Gastroesophageal sphincter (tissue), 4 donors: ENCODE data around the gene BTBD2. TPM values are rescaled to one million over a fixed set of nuclear protein-coding genes. Genes with fewer than 3 reads are reported as not detected.
A peak's percentile ranks its signal among the peaks of the same experiment; 100 is the strongest.
"Not testable (repeated sequence)": the region's sequence is repeated elsewhere in the genome, so short reads cannot be mapped to it uniquely, and the experiment has no call there.

Source experiments
- ATAC-seq: fragments of 150-250 bp; one replicate; pipeline ENCODE4 v1.9.1; 2016; ENCODE audit warnings: mild to moderate bottlenecking, moderate library complexity
- H3K27ac ChIP-seq, 4 donors: fragments of 200-600 bp; sonication (generic) in 3 of 4; 1 replicate in 3 of 4; 2 replicates in 1 of 4; pipeline ENCODE4 v1.5.1; 2016 to 2019
- H3K27me3 ChIP-seq: fragments of 200-600 bp; sonication (generic); one replicate; pipeline ENCODE4 v1.5.1; 2019
- H3K36me3 ChIP-seq, 2 donors: fragments of 200-600 bp; sonication (generic); one replicate each; pipeline ENCODE4 v1.5.1; 2019; ENCODE audit warnings: control low read depth in 1 of 2
- H3K4me1 ChIP-seq, 3 donors: fragments of 200-600 bp; sonication (generic); 1 replicate in 2 of 3; 2 replicates in 1 of 3; pipeline ENCODE4 v1.5.1; 2016 to 2019; ENCODE audit warnings: control low read depth in 2 of 3
- H3K4me3 ChIP-seq, 2 donors: fragments of 200-600 bp; sonication (generic); one replicate each; pipeline ENCODE4 v1.5.1; 2019; ENCODE audit warnings: mild to moderate bottlenecking in 1 of 2, moderate library complexity in 1 of 2
- H3K9me3 ChIP-seq, 3 donors: fragments of 200-600 bp; sonication (generic); one replicate each; pipeline ENCODE4 v1.5.1; 2017 to 2019; ENCODE audit warnings: control low read depth in 2 of 3
- CTCF ChIP-seq, 4 experiments: fragments of 200-600 bp in 2 of 4; fragments of 450-650 bp in 2 of 4; sonication (generic) in 1 of 4; IDR thresholded peaks; one replicate each; pipeline ENCODE4 v1.5.1; 2017 to 2019; ENCODE audit warnings: antibody characterized with exemption in 4 of 4, mild to moderate bottlenecking in 2 of 4, moderate library complexity in 2 of 4
- EP300 ChIP-seq: sonication (generic); formaldehyde crosslinking; IDR thresholded peaks from one replicate; pipeline ENCODE4 v1.6.1; 2017; ENCODE audit warnings: antibody characterized with exemption, mild to moderate bottlenecking
- POLR2A ChIP-seq, 2 donors: fragments of 450-650 bp; IDR thresholded peaks; one replicate each; pipeline ENCODE4 v1.6.1; 2017; ENCODE audit warnings: antibody characterized with exemption in 2 of 2, mild to moderate bottlenecking in 2 of 2, moderate library complexity in 1 of 2
- POLR2AphosphoS5 ChIP-seq: sonication (generic); formaldehyde crosslinking; IDR thresholded peaks from one replicate; pipeline ENCODE4 v1.6.1; 2017; ENCODE audit warnings: antibody characterized with exemption
- WGBS, 2 donors: methylation state at CpG; one replicate each; pipeline ENCODE4 v1.1.5; 2018; ENCODE audit warnings: low coverage in 1 of 2; 5-methylcytosine and 5-hydroxymethylcytosine counted together
- total RNA-seq, 4 donors: library from RNA; depleted of rRNA; stranded (reverse); fragments of >200 nt; gene quantifications; one replicate each; pipeline ENCODE4 v1.1.0, GENCODE V29; 2016

Gene BTBD2
- total RNA-seq, 4 donors from 2014 or later: 44.0 to 125 (median 59.9) TPM

DNA sequence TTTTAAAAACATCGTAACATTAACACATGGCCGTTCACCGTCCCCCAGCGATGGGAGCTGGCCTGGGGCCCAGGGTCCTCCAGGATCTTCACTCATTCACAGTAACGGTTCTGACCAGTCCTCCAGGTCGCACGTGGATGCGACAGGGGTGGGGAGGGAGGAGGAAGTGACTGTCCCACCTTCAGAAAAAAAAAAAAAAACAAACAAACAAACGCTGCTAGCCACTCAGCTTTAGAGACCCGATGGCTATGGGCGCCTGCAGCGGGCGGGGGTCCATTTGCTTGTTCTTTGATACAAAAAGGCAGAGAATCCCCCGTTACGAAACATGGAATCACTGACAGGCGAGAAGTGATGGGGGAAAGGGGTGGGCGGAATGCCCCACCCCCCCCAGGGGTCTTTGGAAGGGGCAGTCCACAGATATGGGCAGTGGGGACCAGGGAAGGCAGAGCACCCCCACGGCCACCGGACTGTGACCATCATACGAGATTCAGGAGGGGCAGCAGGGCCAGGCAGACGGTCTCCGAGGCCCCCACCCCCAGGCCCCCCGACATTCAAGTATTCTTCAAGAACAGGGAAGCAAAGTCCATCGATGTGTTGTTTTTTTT is 22.2 kb upstream of the BTBD2 start:
- Histone ChIP-seq H3K36me3 (peaks cover 0 to 47% of the 10 kb centered on the region in 2 donors), H3K9me3 (peaks cover 0 to 13% (median 0%) of the 10 kb centered on the region in 3 donors), H3K4me3 (no peak overlapping the region), H3K27me3 (no peaks in the 10 kb centered on the region), H3K27ac (peak overlapping the region in 3 of 4 donors; percentile 14 to 99 (median 99)), H3K4me1 (peaks cover 0 to 82% (median 21%) of the 10 kb centered on the region in 3 donors)
- ATAC-seq: no peak
- 37 to 44% methylated on average over 8 to 10 of the region's 24 CpGs for WGBS, 2 donors
- TF ChIP-seq CTCF (IDR thresholded peaks at IDR 0.05) (no peak), POLR2A (IDR thresholded peaks at IDR 0.05) (no peak), POLR2AphosphoS5 (no peak), EP300 (no peak)

DNA sequence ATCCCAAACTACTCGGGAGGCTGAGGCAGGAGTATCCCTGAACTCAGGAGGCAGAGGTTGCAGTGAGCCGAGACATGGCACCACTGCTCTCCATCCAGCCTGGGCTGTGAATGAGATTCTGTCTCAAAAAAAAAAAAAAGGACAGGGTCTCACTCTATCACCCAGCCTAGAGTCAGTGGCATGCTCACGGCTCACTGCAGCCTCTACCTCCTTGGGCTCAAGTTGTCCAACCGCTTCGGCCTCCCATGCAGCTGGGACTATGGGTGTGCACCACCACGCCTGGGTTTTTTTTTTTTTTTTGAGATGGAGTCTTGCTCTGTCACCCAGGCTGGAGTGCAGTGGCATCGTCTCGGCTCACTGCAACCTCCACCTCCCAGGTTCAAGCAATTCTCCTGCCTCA is 20.9 kb upstream of the BTBD2 start:
- ATAC-seq: no peak
- H3K4me3 ChIP-seq: no peak overlapping the region
- peaks cover 0 to 37% of the 10 kb centered on the region in 2 donors for H3K36me3 ChIP-seq
- no peak for TF ChIP-seq POLR2A (IDR thresholded peaks at IDR 0.05)
- TF ChIP-seq CTCF (IDR thresholded peaks at IDR 0.05): no peak
- no peak for TF ChIP-seq POLR2AphosphoS5
- no peak for TF ChIP-seq EP300
- H3K4me1 ChIP-seq: peaks cover 0 to 82% (median 22%) of the 10 kb centered on the region in 3 donors
- H3K9me3 ChIP-seq: peaks cover 0 to 13% (median 0%) of the 10 kb centered on the region in 3 donors
- 60 to 100% methylated on average over 2 to 3 of the region's 8 CpGs for WGBS, 2 donors
- no peak overlapping the region for H3K27ac ChIP-seq
- H3K27me3 ChIP-seq: no peaks in the 10 kb centered on the region

DNA sequence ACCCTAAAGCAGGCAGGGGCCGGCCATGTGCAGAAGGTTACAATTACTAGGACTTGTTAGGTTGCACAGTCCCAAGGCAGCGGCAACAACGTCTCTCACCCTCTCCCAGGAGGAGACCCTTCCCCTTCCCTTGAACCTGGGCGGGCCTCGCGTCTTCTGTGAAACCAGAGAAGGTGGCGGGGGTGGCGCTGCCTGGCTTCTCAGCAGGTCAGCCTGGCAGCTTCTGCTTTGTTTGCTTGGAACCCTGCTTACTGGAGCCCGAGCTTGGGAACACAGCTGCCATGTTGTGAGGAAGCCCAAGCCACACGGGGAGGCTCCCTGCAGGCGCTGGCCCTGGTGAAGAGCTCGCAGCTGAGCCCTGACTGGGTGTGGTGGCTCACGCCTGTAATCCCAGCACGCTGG is 20.1 kb upstream of the BTBD2 start:
- TF ChIP-seq POLR2A (IDR thresholded peaks at IDR 0.05) (no peak), POLR2AphosphoS5 (no peak), CTCF (IDR thresholded peaks at IDR 0.05) (no peak), EP300 (no peak)
- H3K4me1 ChIP-seq: peaks cover 0 to 82% (median 20%) of the 10 kb centered on the region in 3 donors
- no CpG with 5 or more reads among the region's 14 CpGs for WGBS, 2 donors
- no peak for ATAC-seq
- peaks cover 0 to 13% (median 0%) of the 10 kb centered on the region in 3 donors for H3K9me3 ChIP-seq
- H3K36me3 ChIP-seq: peaks cover 0 to 29% of the 10 kb centered on the region in 2 donors
- H3K4me3 ChIP-seq: no peak overlapping the region
- peak overlapping the region in 3 of 4 donors; percentile 10 to 94 (median 89) for H3K27ac ChIP-seq
- H3K27me3 ChIP-seq: no peaks in the 10 kb centered on the region

- Histone ChIP-seq H3K4me3 (no peak overlapping the region), H3K27me3 (no peaks in the 10 kb centered on the region), H3K27ac (peak overlapping the region in 3 of 4 donors; percentile 89 to 94 (median 93)), H3K9me3 (peaks cover 0 to 13% (median 0%) of the 10 kb centered on the region in 3 donors), H3K4me1 (peaks cover 0 to 77% (median 17%) of the 10 kb centered on the region in 3 donors), H3K36me3 (peaks cover 0 to 23% of the 10 kb centered on the region in 2 donors)
- no peak for ATAC-seq
- 11 to 32% methylated on average over 7 to 16 of the region's 34 CpGs for WGBS, 2 donors
- TF ChIP-seq CTCF (IDR thresholded peaks at IDR 0.05): no peak
- no peak for TF ChIP-seq EP300
- TF ChIP-seq POLR2AphosphoS5: no peak
Measured at GRCh38 chr19:2034729-2035589, 19.4 kb upstream of the BTBD2 start.

DNA sequence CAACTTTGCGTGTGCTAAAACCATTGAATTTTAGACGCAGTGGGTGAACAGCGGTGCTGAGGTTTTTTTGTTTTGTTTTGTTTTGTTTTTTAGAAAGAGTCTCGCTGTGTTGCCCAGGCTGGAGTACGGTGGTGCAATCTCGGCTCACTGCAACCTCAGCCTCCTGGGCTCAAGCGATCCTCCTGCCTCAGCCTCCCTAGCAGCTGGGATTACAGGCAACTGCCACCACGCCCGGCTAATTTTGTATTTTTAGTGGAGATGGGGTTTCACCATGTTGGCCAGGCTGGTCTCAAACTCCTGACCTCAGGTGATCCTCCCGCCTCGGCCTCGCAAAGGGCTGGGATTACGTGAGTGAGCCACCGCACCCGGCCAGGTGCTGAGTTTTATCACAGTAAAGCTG is 18.7 kb upstream of the BTBD2 start:
- H3K27me3 ChIP-seq, ATAC-seq, H3K4me3 ChIP-seq: not testable (repeated sequence)
- Histone ChIP-seq H3K4me1 (peaks cover 0 to 73% (median 17%) of the 10 kb centered on the region in 3 donors), H3K36me3 (peaks cover 0 to 16% of the 10 kb centered on the region in 2 donors), H3K27ac (peak overlapping the region in 3 of 4 donors; percentile 89 to 94 (median 93)), H3K9me3 (peaks cover 0 to 13% (median 0%) of the 10 kb centered on the region in 3 donors)
- WGBS, 2 donors: 91 to 94% methylated on average over 6 of the region's 15 CpGs
